ENCODE data around the gene GALNT10.

GALNT10 gene

GRCh38 chr5:154268073-154268472 is 77.5 kb downstream of the GALNT10 start:
- DNase-seq (ENCODE audit: low read depth): no peak

DNA sequence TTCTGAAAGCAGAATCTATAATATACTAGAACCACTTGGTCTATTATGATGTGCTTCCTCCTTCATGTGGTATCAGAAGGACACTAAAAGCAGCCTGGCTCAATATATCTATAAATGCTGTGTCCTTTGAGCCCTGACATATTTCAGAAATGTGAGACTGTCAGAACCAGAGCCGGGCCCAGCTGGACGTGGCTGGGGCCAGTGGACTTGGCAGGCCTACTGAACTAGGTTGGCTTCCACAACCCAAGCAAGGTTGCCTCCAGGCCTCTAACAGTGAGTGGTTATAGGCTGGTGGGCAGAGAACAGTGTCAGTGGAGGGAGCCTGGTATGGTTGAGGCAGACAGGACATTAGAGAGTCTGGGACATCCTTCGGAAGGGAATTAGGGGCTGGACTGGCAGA is 78.9 kb downstream of the GALNT10 start:
- DNase-seq (ENCODE audit: low read depth): no peak

- no peak for DNase-seq (ENCODE audit: low read depth)
Observed at GRCh38 chr5:154271466-154271865, 80.9 kb downstream of the GALNT10 start.

DNA sequence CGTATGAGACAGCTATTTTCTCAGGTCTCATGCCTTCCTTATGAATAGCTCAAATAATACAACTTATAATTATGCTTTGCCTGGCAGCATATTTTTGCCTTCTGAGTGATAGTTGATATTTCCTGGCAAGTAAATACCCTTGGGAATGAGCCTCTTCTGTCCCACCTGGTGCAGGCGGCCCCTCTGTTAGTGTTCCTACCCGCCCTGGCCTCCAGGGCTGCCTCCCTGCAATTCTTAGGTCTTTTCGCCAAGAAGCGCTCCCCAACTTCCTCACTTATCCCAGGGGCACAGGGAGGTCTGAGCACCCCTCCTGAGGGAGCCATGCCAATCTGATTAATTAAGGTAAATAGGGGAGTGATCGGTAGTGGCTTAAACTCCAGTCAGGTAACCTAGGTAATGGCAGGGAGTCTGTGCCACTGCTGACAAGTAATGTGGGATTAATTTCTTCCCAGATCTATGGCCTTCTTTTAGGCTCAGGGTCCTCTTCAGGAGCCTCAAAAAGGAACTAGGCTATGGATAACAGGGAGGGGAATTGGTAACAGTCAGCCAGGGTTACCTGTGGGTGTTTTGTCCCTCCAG is 81.5 kb downstream of the GALNT10 start:
- no peak for DNase-seq (ENCODE audit: low read depth)

GRCh38 chr5:154273028-154273617 is 82.6 kb downstream of the GALNT10 start:
- DNase-seq (ENCODE audit: low read depth): peak; percentile 62

- no peak for DNase-seq (ENCODE audit: low read depth)
Observed at GRCh38 chr5:154273963-154274827, 83.7 kb downstream of the GALNT10 start.

- DNase-seq (ENCODE audit: low read depth): no peak
Observed at GRCh38 chr5:154274828-154275185, 84.3 kb downstream of the GALNT10 start.

GRCh38 chr5:154275566-154275965 is 85.0 kb downstream of the GALNT10 start:
- no peak for DNase-seq (ENCODE audit: low read depth)

DNA sequence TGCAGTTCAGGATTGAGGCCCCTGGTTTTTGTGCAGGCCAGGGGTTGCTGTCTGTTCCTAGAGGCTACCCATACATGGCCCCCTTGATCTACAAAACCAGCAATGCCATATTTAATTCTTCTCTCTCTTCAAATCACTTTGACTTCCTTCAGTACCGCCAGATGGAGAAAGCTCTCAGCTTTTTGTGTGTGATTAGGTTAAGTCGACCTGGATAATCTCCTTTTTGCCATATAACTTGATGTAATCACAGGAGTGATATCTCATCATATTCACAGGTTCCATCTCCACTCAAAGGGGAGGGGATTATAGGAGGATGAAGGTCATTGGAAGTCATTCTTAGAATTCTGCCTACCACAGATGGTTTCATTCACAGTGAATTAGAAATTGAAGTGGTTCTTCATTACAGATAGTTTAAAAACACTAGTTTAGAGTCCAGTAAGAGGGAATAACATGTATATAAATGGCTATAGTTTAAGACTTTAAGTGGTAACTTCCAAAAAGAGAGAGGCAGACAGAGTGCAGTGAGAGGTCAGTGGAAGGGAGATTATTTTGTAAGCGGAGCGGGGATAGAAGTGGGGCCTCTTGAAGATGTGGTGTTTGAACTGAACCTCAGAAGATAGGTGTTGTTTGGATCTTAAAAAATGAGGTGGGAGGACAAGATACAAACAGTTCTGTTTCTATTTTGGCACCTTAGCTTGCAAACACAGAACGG is 85.9 kb downstream of the GALNT10 start:
- DNase-seq (ENCODE audit: low read depth): no peak

DNA sequence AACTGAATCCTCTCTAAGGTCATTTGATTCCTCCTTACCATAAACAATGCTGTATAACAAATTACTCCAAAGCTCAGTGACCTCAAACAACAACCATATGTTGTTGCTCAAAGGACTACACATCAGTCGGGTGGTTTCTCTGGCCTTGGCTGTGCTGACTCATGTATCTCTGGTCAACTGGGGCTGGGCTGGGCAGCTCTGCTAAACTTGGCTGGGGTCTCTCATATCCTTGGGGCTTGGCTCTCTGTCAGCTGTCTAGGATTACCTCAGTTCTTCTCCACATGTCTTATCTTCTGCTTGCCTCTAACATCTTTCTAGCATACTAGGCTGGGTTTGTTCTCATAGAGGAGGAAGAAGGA is 86.4 kb downstream of the GALNT10 start:
- peak; percentile 95 for DNase-seq (ENCODE audit: low read depth)

- no peak for DNase-seq (ENCODE audit: low read depth)
Observed at GRCh38 chr5:154277499-154277898, 87.0 kb downstream of the GALNT10 start.

GRCh38 chr5:154278186-154278585 is 87.7 kb downstream of the GALNT10 start:
- no peak for DNase-seq (ENCODE audit: low read depth)

DNA sequence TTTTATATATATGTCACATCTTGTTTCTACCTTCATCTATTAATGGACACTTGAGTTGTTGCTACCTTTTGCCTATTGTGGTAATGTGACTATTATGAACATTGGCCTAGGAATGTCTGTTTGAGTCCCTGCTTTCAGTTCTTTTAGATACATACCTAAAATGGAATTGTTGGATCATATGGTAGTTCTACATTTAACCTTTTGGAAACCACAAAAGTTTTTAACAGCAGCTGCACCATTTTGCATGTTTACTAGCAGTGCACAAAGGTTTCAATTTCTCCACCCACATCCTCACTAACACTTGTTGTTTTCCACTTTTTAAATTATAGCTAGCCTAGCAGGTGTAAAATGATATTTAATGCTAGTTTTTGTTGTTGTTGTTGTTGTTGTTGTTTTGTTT is 88.4 kb downstream of the GALNT10 start:
- DNase-seq (ENCODE audit: low read depth): no peak

- DNase-seq (ENCODE audit: low read depth): no peak
Observed at GRCh38 chr5:154284433-154284832, 93.9 kb downstream of the GALNT10 start.

- no peak for DNase-seq (ENCODE audit: low read depth)
Observed at GRCh38 chr5:154285661-154286408, 95.3 kb downstream of the GALNT10 start.

- DNase-seq (ENCODE audit: low read depth): no peak
Observed at GRCh38 chr5:154286557-154286956, 96.0 kb downstream of the GALNT10 start.

DNA sequence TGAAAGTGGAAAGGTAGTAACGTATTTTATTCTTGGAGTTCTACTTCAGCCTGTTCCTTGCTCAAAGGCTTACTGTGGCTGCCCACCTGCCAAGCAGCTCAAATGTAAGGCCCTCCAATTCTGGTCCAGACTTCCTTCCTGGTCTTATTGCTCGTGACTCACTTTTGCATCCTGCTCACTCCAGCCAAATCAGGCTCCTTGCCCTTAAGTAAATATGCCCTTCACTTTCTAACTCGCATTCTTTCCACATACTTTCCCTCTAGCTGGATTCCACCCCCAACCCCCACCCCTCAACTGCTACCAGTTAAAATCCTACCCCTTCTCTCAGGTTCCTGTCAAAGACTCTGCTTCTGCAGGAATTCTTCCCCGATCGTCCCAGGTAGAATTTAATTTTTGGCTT is 96.6 kb downstream of the GALNT10 start:
- DNase-seq (ENCODE audit: low read depth): peak; percentile 49

DNA sequence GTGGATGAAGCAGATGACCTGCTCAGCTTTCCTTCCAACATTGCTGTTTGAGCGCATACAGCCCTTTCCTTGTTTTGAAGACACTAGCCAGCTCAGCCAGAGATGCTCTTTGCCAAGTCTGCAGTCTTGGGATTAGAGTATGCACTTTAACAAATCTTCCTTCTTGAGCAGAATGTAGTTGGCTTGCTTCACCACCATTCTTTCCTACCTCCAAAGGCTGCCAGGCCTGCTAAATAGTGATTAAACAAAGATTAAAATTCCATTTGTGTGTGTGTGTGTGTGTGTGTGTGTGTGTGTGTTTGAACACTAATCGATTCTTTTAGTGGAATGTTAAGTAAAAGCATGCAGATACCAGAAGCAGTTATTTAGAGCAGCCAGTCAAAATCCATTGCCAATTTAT is 97.6 kb downstream of the GALNT10 start:
- peak; percentile 53 for DNase-seq (ENCODE audit: low read depth)

GRCh38 chr5:154291917-154292316 is 101.4 kb downstream of the GALNT10 start:
- DNase-seq (ENCODE audit: low read depth): no peak

DNA sequence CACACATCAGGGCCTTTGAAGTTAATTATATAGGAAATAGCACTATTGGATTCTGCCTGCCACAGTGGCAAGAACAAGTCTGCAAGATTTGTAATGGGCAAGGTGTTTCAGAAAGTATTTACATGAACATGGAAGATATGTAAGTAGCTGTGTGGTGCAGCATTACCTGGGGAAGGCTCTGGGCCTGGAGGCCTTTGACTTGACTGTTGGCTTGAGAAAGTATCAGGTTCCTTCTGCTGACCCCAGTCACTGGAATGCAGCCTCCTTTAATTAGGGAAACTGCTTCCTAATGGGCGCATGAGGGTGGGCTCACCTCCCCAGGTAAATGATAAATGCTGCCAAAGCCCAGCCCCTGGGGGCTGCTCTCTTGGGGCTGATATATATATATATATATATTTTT is 102.7 kb downstream of the GALNT10 start:
- DNase-seq (ENCODE audit: low read depth): no peak

- no peak for DNase-seq (ENCODE audit: low read depth)
Observed at GRCh38 chr5:154295551-154295950, 105.0 kb downstream of the GALNT10 start.

DNA sequence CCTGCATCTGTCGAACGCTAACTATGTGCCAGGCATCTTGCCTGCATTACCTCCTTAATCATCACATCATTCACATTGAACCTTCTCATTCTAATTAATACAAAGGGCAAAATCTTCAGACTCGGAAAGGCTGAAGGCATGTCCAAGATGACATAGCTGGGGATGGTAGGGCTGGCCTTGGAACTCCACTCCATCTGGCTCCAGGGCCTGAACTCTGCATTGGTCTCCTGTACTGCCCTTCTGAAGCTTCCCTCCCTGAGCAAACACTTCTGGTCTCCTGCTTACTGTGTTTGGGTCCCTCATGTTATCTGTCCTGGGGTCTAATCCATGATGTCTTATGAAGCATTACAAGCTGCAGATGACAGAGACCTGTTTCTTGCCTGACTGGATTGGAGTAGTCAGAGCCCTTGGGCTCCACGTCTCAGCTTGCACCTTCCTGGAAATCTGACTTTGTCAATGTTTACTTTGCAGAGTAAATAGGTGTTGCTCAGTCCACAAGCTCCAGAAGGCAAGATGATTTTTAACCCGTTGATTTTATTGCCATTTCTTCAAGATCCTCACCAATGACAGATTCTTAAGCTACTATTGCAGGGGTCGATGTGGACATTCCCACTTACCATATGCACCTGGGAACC is 106.1 kb downstream of the GALNT10 start:
- no peak for DNase-seq (ENCODE audit: low read depth)

Data from fibroblast of the conjunctiva (primary cell).